Stimulated activated CD8-positive, alpha-beta memory T cell treated with anti-CD3 and anti-CD28 coated beads, Interleukin-7, amount 100 ng/mL, for 4 hours (primary cell): ENCODE data around the gene PPP1CC.
"Not testable (repeated sequence)": the region's sequence is repeated elsewhere in the genome, so short reads cannot be mapped to it uniquely, and the experiment has no call there.

Experiments used
- DNase-seq, 2 donors: peaks; one replicate each; pipeline ENCODE4 v3.0.0-alpha.2; 2020; ENCODE audit warnings: low read depth in 2 of 2

PPP1CC gene

GRCh38 chr12:110725267-110725666 is 17.4 kb downstream of the PPP1CC start:
- no peak for DNase-seq

GRCh38 chr12:110722892-110723291 is 19.8 kb downstream of the PPP1CC start:
- not testable (repeated sequence) for DNase-seq

GRCh38 chr12:110721570-110721969 is 21.1 kb downstream of the PPP1CC start:
- DNase-seq, result no peak

- DNase-seq, result no peak
Observed at GRCh38 chr12:110720516-110720915, 22.2 kb downstream of the PPP1CC start.

- DNase-seq, result no peak
Observed at GRCh38 chr12:110718222-110718908, 24.3 kb downstream of the PPP1CC start.

GRCh38 chr12:110717037-110717436 is 25.7 kb downstream of the PPP1CC start:
- DNase-seq, result no peak

GRCh38 chr12:110708917-110709316 is 33.8 kb downstream of the PPP1CC start:
- DNase-seq, result no peak

GRCh38 chr12:110705309-110705708 is 37.4 kb downstream of the PPP1CC start:
- no peak for DNase-seq

- no peak for DNase-seq
Observed at GRCh38 chr12:110704750-110705149, 37.9 kb downstream of the PPP1CC start.

- DNase-seq, result no peak
Observed at GRCh38 chr12:110704231-110704630, 38.5 kb downstream of the PPP1CC start.

- DNase-seq, result no peak
Observed at GRCh38 chr12:110702081-110702480, 40.6 kb downstream of the PPP1CC start.

- DNase-seq, result no peak
Observed at GRCh38 chr12:110699591-110700445, 42.9 kb downstream of the PPP1CC start.

GRCh38 chr12:110698171-110698902 is 44.4 kb downstream of the PPP1CC start:
- DNase-seq, result peak; percentile 51 to 59

GRCh38 chr12:110697236-110697635 is 45.5 kb downstream of the PPP1CC start:
- no peak for DNase-seq

GRCh38 chr12:110696283-110696682 is 46.4 kb downstream of the PPP1CC start:
- DNase-seq, result no peak

- no peak for DNase-seq
Observed at GRCh38 chr12:110694330-110694901, 48.3 kb downstream of the PPP1CC start.

- no peak for DNase-seq
Observed at GRCh38 chr12:110693731-110694130, 49.0 kb downstream of the PPP1CC start.

- no peak for DNase-seq
Observed at GRCh38 chr12:110690127-110690430, 52.6 kb downstream of the PPP1CC start.

GRCh38 chr12:110689281-110690126 is 53.2 kb downstream of the PPP1CC start:
- DNase-seq, result peak in 1 of 2 donors; percentile 26

GRCh38 chr12:110688446-110689280 is 54.0 kb downstream of the PPP1CC start, which contains the start of gene HVCN1:
Gene HVCN1, minus strand, starts transcription at chr12:110689115. Its CDS starts 5,870 bp downstream, at chr12:110683245.
- peak in 1 of 2 donors; percentile 41 for DNase-seq
